Measurements from ENCODE around the gene SELENOO.
"Not testable (repeated sequence)": the region's sequence is repeated elsewhere in the genome, so short reads cannot be mapped to it uniquely, and the experiment has no call there.

SELENOO gene

GRCh38 chr22:50200461-50201190 is at the start of gene SELENOO:
Gene SELENOO (plus strand): TSS chr22:50201011. CDS start chr22:50201037, 26 bp downstream.
- peak; percentile 77 for DNase-seq

GRCh38 chr22:50151571-50152537 is 49.0 kb upstream of the SELENOO start:
- DNase-seq, result no peak

- DNase-seq, result no peak
Observed at GRCh38 chr22:50153056-50153755, 47.6 kb upstream of the SELENOO start.

GRCh38 chr22:50153756-50154140 is 47.1 kb upstream of the SELENOO start:
- no peak for DNase-seq

- no peak for DNase-seq
Observed at GRCh38 chr22:50157709-50158375, 43.0 kb upstream of the SELENOO start.

- DNase-seq, result no peak
Observed at GRCh38 chr22:50160947-50161346, 39.9 kb upstream of the SELENOO start.

GRCh38 chr22:50161508-50162390 is 39.1 kb upstream of the SELENOO start:
- DNase-seq, result no peak

GRCh38 chr22:50162391-50162956 is 38.3 kb upstream of the SELENOO start:
- DNase-seq, result no peak

- no peak for DNase-seq
Observed at GRCh38 chr22:50165436-50166123, 35.2 kb upstream of the SELENOO start.

- no peak for DNase-seq
Observed at GRCh38 chr22:50167689-50168489, 32.9 kb upstream of the SELENOO start.

- DNase-seq, result not testable (repeated sequence)
Observed at GRCh38 chr22:50168490-50169180, 32.2 kb upstream of the SELENOO start.

GRCh38 chr22:50169181-50169759 is 31.5 kb upstream of the SELENOO start:
- DNase-seq, result no peak

GRCh38 chr22:50169774-50170341 is 31.0 kb upstream of the SELENOO start:
- no peak for DNase-seq

- DNase-seq, result no peak
Observed at GRCh38 chr22:50170453-50171318, 30.1 kb upstream of the SELENOO start, which contains the start of gene PANX2. Gene PANX2 (plus strand): TSS chr22:50170731. CDS start chr22:50170731, 0 bp downstream.

GRCh38 chr22:50171319-50171964 is 29.4 kb upstream of the SELENOO start:
- DNase-seq, result no peak

GRCh38 chr22:50171965-50172421 is 28.8 kb upstream of the SELENOO start:
- DNase-seq, result no peak
